Spleen (tissue), 7 donors: ENCODE results near the gene CASS4.

Experiments
- POLR2A ChIP-seq, 3 donors: fragments of 450-650 bp; IDR thresholded peaks; one replicate each; pipeline ENCODE4 v1.5.1; 2017; ENCODE audit warnings: antibody characterized with exemption in 3 of 3, mild to moderate bottlenecking in 1 of 3
- TF ChIP-seq, protein P1 (sequence below), 11 experiments: fragments of 200-600 bp in 7 of 11; fragments of 450-650 bp in 4 of 11; sonication (generic) in 4 of 11; IDR thresholded peaks in 8 of 11; conservative IDR thresholded peaks in 3 of 11; 1 replicate in 7 of 11; 2 replicates in 4 of 11; pipeline versions ENCODE4 v1.4.0 to v1.8.0; 2016 to 2021; ENCODE audit warnings: antibody characterized with exemption in 11 of 11, inconsistent platforms in 4 of 11, mild to moderate bottlenecking in 1 of 11
- donor health status: DM: no; HTN: no; CAD: no; lungs with moderate emphysema.
- donor health status: DM: no; HTN: no; CAD: no.
- donor health status: DM: no; HTN: no; CAD: no.

DNA sequence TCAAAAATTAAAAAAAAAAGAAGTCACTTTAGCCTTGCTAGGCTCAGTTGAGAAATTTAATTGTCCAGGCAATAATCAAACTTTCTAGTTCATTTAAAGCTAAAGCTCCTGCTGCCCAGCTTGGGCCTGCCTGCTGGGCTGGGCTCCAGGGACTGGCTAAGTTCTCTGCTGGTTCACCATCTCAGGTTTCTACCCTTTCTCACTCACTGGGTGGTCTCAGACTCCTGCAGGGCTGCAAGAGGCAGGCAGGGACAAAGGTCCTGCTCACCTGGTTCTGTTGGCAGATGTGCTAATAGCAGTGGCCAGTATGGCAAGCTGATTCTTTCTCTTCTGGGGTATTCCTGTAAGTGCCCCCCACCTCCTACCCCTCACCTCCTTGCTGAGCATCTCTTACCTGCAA lies 35.2 kb downstream of the CASS4 start:
- TF ChIP-seq, protein P1, sequence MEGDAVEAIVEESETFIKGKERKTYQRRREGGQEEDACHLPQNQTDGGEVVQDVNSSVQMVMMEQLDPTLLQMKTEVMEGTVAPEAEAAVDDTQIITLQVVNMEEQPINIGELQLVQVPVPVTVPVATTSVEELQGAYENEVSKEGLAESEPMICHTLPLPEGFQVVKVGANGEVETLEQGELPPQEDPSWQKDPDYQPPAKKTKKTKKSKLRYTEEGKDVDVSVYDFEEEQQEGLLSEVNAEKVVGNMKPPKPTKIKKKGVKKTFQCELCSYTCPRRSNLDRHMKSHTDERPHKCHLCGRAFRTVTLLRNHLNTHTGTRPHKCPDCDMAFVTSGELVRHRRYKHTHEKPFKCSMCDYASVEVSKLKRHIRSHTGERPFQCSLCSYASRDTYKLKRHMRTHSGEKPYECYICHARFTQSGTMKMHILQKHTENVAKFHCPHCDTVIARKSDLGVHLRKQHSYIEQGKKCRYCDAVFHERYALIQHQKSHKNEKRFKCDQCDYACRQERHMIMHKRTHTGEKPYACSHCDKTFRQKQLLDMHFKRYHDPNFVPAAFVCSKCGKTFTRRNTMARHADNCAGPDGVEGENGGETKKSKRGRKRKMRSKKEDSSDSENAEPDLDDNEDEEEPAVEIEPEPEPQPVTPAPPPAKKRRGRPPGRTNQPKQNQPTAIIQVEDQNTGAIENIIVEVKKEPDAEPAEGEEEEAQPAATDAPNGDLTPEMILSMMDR (IDR thresholded peaks at IDR 0.05 in 8 of 11, conservative IDR thresholded peaks at IDR 0.05 in 3 of 11), result no peak
- no peak for TF ChIP-seq POLR2A (IDR thresholded peaks at IDR 0.05)
